ENCODE measurements around the gene PPP3CA.

Gene PPP3CA

GRCh38 chr4:101274888-101275752 lies 72.2 kb downstream of the PPP3CA start:
- H3K27ac ChIP-seq (ENCODE audit: low read depth, low read length), result no peak overlapping the region
- H3K36me3 ChIP-seq (ENCODE audit: insufficient read depth, low read length), result no peaks in the 10 kb centered on the region
- 94% methylated on average over 7 of the region's 7 CpGs for WGBS
- peaks cover 28% of the 10 kb centered on the region for H3K4me1 ChIP-seq (ENCODE audit: insufficient read depth, low read length)
- no peak overlapping the region for H3K4me3 ChIP-seq (ENCODE audit: low read length)
- H3K27me3 ChIP-seq (ENCODE audit: insufficient read depth, low read length), result no peaks in the 10 kb centered on the region
- H3K9me3 ChIP-seq (ENCODE audit: insufficient read depth, low read depth, low read length), result no peaks in the 10 kb centered on the region
- no peak overlapping the region for H3K9ac ChIP-seq (ENCODE audit: low read depth, low read length)

DNA sequence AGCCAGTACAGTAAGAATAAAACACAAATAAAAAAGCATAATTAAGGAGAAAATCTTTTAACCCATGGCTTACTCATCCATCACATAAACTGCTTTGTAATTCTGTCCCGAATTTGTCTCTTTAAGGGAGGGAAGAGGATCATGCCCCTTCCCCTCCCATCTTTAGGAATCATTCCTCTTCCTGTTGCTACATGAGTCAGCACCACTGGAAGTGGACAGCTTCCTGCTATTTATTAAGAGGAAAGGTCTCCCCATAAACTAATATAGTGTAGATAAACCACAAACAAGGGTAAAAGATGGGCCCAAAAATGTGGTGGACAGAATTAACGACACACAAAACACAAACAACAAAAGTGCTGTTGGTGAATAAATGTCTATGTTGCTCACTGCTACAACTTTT lies 75.8 kb downstream of the PPP3CA start:
- Histone ChIP-seq H3K9me3 (ENCODE audit: insufficient read depth, low read depth, low read length) (no peaks in the 10 kb centered on the region), H3K27me3 (ENCODE audit: insufficient read depth, low read length) (no peaks in the 10 kb centered on the region), H3K4me3 (ENCODE audit: low read length) (no peak overlapping the region), H3K27ac (ENCODE audit: low read depth, low read length) (no peak overlapping the region), H3K4me1 (ENCODE audit: insufficient read depth, low read length) (peaks cover 5% of the 10 kb centered on the region; the same call in 1 of the 2 replicates), H3K9ac (ENCODE audit: low read depth, low read length) (no peak overlapping the region), H3K36me3 (ENCODE audit: insufficient read depth, low read length) (no peaks in the 10 kb centered on the region)
- 77% methylated on average over 1 of the region's 2 CpGs for WGBS

GRCh38 chr4:101269682-101270081 lies 77.6 kb downstream of the PPP3CA start:
- Histone ChIP-seq H3K27ac (ENCODE audit: low read depth, low read length) (no peak overlapping the region), H3K36me3 (ENCODE audit: insufficient read depth, low read length) (no peaks in the 10 kb centered on the region), H3K9ac (ENCODE audit: low read depth, low read length) (no peak overlapping the region), H3K4me1 (ENCODE audit: insufficient read depth, low read length) (peaks cover 9% of the 10 kb centered on the region; the same call in 1 of the 2 replicates), H3K9me3 (ENCODE audit: insufficient read depth, low read depth, low read length) (no peaks in the 10 kb centered on the region), H3K27me3 (ENCODE audit: insufficient read depth, low read length) (no peaks in the 10 kb centered on the region), H3K4me3 (ENCODE audit: low read length) (no peak overlapping the region)
- WGBS, result 96% methylated on average over 1 of the region's 1 CpG

GRCh38 chr4:101265816-101266172 lies 81.5 kb downstream of the PPP3CA start:
- no peak overlapping the region for H3K9ac ChIP-seq (ENCODE audit: low read depth, low read length)

GRCh38 chr4:101264993-101265815 lies 82.1 kb downstream of the PPP3CA start:
- 100% methylated on average over 2 of the region's 2 CpGs for WGBS
- H3K27me3 ChIP-seq (ENCODE audit: insufficient read depth, low read length), result no peaks in the 10 kb centered on the region
- no peak overlapping the region for H3K4me3 ChIP-seq (ENCODE audit: low read length)
- H3K9me3 ChIP-seq (ENCODE audit: insufficient read depth, low read depth, low read length), result no peaks in the 10 kb centered on the region
- H3K9ac ChIP-seq (ENCODE audit: low read depth, low read length), result no peak overlapping the region
- no peak overlapping the region for H3K27ac ChIP-seq (ENCODE audit: low read depth, low read length)
- no peaks in the 10 kb centered on the region for H3K36me3 ChIP-seq (ENCODE audit: insufficient read depth, low read length)
- H3K4me1 ChIP-seq (ENCODE audit: insufficient read depth, low read length), result peaks cover 29% of the 10 kb centered on the region

More at GRCh38 chr4:101265816-101266172, 81.5 kb downstream of the PPP3CA start:
- no peaks in the 10 kb centered on the region for H3K36me3 ChIP-seq (ENCODE audit: insufficient read depth, low read length)
- no peaks in the 10 kb centered on the region for H3K27me3 ChIP-seq (ENCODE audit: insufficient read depth, low read length)
- no peak overlapping the region for H3K27ac ChIP-seq (ENCODE audit: low read depth, low read length)
- H3K9me3 ChIP-seq (ENCODE audit: insufficient read depth, low read depth, low read length), result no peaks in the 10 kb centered on the region
- H3K4me3 ChIP-seq (ENCODE audit: low read length), result no peak overlapping the region
- 83% methylated on average over 1 of the region's 1 CpG for WGBS
- peaks cover 23% of the 10 kb centered on the region for H3K4me1 ChIP-seq (ENCODE audit: insufficient read depth, low read length)

DNA sequence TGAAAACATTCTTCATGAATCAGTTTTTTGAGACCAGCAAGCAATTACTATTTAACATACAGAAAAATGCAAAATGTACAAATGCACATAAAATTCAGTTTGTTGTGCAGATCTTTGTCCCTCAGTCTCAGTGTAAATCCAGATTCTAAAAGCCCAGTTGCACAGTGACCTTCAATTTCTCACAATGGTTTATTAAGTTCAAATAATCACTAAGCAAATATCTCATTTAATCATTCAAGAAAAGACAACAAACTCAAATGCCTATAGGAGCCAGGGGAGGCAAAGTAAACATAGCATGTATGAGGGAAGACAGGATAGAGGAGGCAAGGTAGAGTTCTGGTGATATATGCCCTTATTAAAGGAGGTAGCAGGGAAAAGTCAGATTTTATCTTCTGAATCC lies 82.8 kb downstream of the PPP3CA start:
- H3K27ac ChIP-seq (ENCODE audit: low read depth, low read length), result no peak overlapping the region
- no peak overlapping the region for H3K9ac ChIP-seq (ENCODE audit: low read depth, low read length)
- no peaks in the 10 kb centered on the region for H3K36me3 ChIP-seq (ENCODE audit: insufficient read depth, low read length)
- no peak overlapping the region for H3K4me3 ChIP-seq (ENCODE audit: low read length)
- no peaks in the 10 kb centered on the region for H3K9me3 ChIP-seq (ENCODE audit: insufficient read depth, low read depth, low read length)
- no peaks in the 10 kb centered on the region for H3K27me3 ChIP-seq (ENCODE audit: insufficient read depth, low read length)
- peaks cover 33% of the 10 kb centered on the region for H3K4me1 ChIP-seq (ENCODE audit: insufficient read depth, low read length)

DNA sequence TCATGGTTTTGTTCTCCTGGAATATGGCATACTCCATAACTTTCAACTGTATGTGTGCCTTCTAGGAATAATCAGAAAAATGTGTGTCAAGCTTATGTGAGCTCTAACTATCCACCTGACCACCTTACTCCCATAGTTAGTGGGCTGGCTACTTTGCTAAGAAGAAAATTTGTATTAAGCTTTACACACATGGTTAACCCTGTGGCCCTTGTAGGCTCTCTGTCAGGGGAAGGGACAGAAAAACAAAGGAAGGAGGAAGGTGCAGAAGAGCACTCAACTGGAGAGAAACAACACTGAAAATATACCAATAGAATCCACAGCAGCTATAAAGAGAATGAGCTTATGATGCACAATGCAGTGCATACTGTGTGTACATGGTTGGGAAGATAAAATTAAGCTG lies 84.6 kb downstream of the PPP3CA start:
- no peaks in the 10 kb centered on the region for H3K9me3 ChIP-seq (ENCODE audit: insufficient read depth, low read depth, low read length)
- no peak overlapping the region for H3K9ac ChIP-seq (ENCODE audit: low read depth, low read length)
- no peak overlapping the region for H3K4me3 ChIP-seq (ENCODE audit: low read length)
- peaks cover 33% of the 10 kb centered on the region for H3K4me1 ChIP-seq (ENCODE audit: insufficient read depth, low read length)
- no peak overlapping the region for H3K27ac ChIP-seq (ENCODE audit: low read depth, low read length)
- no peaks in the 10 kb centered on the region for H3K27me3 ChIP-seq (ENCODE audit: insufficient read depth, low read length)
- no peaks in the 10 kb centered on the region for H3K36me3 ChIP-seq (ENCODE audit: insufficient read depth, low read length)

DNA sequence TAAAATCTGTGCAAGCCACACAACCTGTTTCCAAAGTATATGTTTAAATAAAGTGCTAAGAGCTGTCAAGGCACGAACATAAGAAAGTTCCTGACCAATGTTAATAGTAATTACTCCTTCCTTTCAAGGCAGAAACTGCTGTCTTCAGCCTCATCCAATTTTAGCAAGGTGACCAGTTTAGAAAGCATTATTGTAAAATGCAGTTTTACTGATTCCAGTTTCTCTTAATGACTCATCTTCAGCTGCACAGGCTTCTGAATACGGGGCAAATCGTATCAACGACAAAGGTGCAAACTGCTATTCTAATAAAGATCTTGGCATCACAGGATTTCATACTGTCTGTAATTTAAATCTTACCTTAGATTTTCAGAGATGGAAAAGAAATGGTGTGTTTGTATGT lies 87.5 kb downstream of the PPP3CA start:
- H3K9ac ChIP-seq (ENCODE audit: low read depth, low read length), result no peak overlapping the region

GRCh38 chr4:101258883-101259282 lies 88.4 kb downstream of the PPP3CA start:
- Histone ChIP-seq H3K27me3 (ENCODE audit: insufficient read depth, low read length) (no peaks in the 10 kb centered on the region), H3K9me3 (ENCODE audit: insufficient read depth, low read depth, low read length) (no peaks in the 10 kb centered on the region), H3K4me3 (ENCODE audit: low read length) (no peak overlapping the region), H3K4me1 (ENCODE audit: insufficient read depth, low read length) (peaks cover 39% of the 10 kb centered on the region), H3K9ac (ENCODE audit: low read depth, low read length) (no peak overlapping the region), H3K27ac (ENCODE audit: low read depth, low read length) (no peak overlapping the region), H3K36me3 (ENCODE audit: insufficient read depth, low read length) (no peaks in the 10 kb centered on the region)
- 91% methylated on average over 2 of the region's 2 CpGs for WGBS

More for the DNA sequence above, 87.5 kb downstream of the PPP3CA start:
- Histone ChIP-seq H3K27ac (ENCODE audit: low read depth, low read length) (no peak overlapping the region), H3K4me3 (ENCODE audit: low read length) (no peak overlapping the region), H3K27me3 (ENCODE audit: insufficient read depth, low read length) (no peaks in the 10 kb centered on the region), H3K36me3 (ENCODE audit: insufficient read depth, low read length) (no peaks in the 10 kb centered on the region), H3K9me3 (ENCODE audit: insufficient read depth, low read depth, low read length) (no peaks in the 10 kb centered on the region), H3K4me1 (ENCODE audit: insufficient read depth, low read length) (peaks cover 39% of the 10 kb centered on the region)
- 85% methylated on average over 4 of the region's 4 CpGs for WGBS

GRCh38 chr4:101256222-101256621 lies 91.1 kb downstream of the PPP3CA start:
- Histone ChIP-seq H3K27ac (ENCODE audit: low read depth, low read length) (no peak overlapping the region), H3K36me3 (ENCODE audit: insufficient read depth, low read length) (no peaks in the 10 kb centered on the region), H3K4me1 (ENCODE audit: insufficient read depth, low read length) (peaks cover 29% of the 10 kb centered on the region), H3K4me3 (ENCODE audit: low read length) (no peak overlapping the region), H3K27me3 (ENCODE audit: insufficient read depth, low read length) (no peaks in the 10 kb centered on the region), H3K9ac (ENCODE audit: low read depth, low read length) (no peak overlapping the region), H3K9me3 (ENCODE audit: insufficient read depth, low read depth, low read length) (no peaks in the 10 kb centered on the region)

- Histone ChIP-seq H3K9me3 (ENCODE audit: insufficient read depth, low read depth, low read length) (no peaks in the 10 kb centered on the region), H3K27ac (ENCODE audit: low read depth, low read length) (no peak overlapping the region), H3K9ac (ENCODE audit: low read depth, low read length) (no peak overlapping the region), H3K36me3 (ENCODE audit: insufficient read depth, low read length) (no peaks in the 10 kb centered on the region), H3K27me3 (ENCODE audit: insufficient read depth, low read length) (no peaks in the 10 kb centered on the region), H3K4me3 (ENCODE audit: low read length) (no peak overlapping the region), H3K4me1 (ENCODE audit: insufficient read depth, low read length) (peaks cover 15% of the 10 kb centered on the region)
- WGBS, result 82% methylated on average over 1 of the region's 4 CpGs
These were observed 92.5 kb downstream of the PPP3CA start for GRCh38 chr4:101254776-101255175.

Measured in HUES64 (cell line).